GM19468 (cell line): ENCODE data around the gene CDKN2A.

Experiments
- ATAC-seq: cut with Tn5 transposase; IDR thresholded peaks from one replicate; pipeline ENCODE4 v1.9.1; 2021; ENCODE audit warnings: mild to moderate bottlenecking, moderate library complexity, moderate number of reproducible peaks; ENCODE audit not compliant: unreplicated experiment; ENCODE audit errors: extremely low read depth

CDKN2A gene

DNA sequence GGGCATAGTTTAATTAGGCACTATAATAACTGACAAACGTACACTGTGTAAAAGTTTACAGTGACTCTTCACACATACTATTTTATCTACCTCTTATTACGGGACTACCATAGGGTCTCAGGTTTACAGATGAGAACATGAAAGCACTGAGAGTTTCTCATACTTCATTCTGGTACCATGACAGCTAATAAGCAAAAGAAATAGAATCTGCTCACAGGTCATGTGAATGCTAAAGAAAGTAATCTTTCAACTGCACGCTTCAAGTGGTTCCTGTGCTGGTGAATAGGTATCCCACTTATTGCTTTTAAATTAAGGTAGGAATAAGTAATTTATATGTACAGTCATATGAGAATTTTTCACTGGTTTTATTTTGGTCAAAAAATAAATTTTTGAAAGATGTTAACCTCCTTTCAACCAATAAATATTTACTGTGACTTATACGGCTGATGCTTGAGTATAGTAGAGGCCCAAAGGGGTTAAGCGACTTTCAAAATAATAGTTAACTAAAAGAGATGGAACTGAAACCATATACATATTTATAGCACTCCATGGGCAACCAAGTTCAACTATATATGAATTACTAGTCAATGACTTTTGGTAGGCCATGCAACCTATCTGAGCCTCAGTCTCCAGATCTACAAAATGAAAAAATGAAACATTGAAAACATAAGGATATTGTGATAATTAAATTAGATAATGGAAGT lies 8.1 kb downstream of the CDKN2A start:
- peak; percentile 59 for ATAC-seq

DNA sequence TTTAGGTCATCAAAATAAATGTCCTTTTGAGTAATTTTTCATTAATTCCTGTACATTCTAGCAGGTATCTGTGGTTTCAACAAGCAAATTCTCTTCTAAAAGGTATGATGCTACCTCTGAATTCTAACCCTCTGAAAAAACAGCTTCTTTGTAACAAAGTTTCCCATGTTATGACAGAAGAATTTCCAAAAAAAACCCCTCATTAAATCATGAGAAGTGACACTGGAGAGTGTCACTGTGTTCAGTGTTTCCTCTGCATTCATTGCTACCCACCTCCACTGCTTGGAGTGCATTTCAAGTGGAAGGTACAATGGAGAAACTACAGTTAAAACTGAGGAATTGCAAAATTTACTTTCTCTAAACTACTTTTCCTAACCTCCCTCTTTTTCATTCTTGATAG lies 10.1 kb downstream of the CDKN2A start:
- no peak for ATAC-seq

DNA sequence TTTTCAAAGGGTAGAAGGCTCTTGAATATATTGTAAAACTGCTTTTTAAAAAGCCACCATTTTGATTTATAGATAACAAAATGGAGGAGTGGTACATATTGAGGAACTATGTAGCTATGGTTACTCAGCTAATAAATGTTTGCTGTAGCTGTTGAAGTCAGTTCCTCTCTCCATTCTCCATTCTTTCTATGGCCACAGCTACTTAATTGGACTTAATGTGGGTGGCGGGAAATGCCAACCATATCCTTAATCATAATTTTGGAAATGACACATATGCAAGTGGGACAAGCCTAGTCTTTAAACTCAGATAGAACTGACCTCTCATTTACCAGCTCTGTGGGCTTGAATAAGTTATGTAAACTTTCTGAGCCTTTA lies 10.6 kb downstream of the CDKN2A start:
- ATAC-seq: no peak

DNA sequence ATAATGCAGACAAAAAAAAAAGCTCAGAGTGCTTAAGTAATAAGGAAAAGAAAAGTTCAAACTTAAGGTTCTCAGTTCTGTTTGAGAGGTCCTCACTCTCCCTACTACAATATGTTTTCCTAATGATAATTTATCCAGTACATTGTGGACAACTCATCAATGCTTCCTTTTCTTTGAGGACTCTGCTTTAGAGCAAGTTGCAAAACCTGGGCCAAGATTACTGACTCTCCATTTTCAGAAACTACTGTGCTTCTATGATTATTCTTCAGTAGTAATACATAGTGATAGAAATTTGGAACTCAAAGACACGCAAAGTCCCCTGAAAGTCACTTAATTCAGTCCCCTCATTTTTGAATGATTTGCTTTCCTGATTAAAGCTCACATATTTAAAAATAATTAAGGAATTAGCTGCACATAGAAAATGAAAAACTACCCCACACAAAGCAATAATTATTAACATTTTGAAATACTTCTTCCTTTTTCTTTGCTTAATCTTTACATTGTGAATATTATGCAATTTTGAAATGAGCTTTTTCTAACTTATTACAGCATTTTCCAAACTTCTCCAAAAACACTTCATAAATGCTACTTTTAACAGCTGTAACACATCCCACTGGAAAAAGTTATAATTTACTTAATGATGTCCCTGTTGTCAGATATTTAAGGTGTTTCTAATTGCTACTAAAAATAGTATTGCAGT lies 11.2 kb downstream of the CDKN2A start:
- ATAC-seq: no peak

DNA sequence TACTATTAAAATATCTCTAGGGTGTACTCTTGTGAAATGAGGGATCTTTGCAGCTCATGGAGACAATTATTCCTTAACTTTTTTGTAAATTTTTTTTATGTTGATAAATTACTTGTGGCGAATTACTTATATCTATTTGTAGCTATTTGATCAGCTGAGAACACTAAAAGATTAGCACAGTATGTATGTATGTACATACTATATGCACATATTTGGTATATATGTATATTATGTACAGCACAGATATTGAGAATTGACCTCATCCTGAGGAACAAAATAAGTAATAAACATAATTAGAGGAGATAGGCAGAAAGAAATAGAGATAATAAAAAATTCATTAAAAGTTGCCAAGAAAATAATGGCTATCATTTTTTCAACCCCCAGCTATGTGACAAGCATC lies 11.8 kb downstream of the CDKN2A start:
- ATAC-seq: no peak

DNA sequence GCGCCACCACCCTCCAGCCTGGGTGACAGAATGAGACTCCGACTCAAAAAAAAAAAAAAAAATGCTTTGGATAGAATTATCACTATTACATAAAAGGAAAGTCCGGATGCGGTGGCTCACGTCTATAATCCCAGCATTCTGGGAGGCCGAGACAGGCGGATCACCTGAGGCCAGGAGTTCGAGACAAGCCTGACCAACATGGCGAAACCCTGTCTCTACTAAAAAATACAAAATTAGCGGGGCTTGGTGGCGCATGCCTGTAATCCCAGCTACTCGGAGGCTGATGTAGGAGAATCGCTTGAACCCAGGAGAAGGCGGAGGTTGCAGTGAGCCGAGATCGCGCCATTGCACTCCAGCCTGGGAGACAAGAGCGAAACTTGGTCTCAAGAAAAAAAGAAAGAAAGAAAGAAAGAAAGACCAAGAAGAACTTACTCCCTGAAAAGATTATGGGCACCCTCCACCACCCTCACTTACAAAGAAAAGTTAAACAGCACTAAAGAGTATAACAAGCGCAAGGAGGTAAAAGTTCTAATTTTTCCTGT lies 17.8 kb downstream of the CDKN2A start:
- no peak for ATAC-seq

DNA sequence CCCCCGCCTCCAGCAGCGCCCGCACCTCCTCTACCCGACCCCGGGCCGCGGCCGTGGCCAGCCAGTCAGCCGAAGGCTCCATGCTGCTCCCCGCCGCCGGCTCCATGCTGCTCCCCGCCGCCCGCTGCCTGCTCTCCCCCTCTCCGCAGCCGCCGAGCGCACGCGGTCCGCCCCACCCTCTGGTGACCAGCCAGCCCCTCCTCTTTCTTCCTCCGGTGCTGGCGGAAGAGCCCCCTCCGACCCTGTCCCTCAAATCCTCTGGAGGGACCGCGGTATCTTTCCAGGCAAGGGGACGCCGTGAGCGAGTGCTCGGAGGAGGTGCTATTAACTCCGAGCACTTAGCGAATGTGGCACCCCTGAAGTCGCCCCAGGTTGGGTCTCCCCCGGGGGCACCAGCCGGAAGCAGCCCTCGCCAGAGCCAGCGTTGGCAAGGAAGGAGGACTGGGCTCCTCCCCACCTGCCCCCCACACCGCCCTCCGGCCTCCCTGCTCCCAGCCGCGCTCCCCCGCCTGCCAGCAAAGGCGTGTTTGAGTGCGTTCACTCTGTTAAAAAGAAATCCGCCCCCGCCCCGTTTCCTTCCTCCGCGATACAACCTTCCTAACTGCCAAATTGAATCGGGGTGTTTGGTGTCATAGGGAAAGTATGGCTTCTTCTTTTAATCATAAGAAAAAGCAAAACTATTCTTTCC lies 19.3 kb downstream of the CDKN2A start:
- peak; percentile 34 for ATAC-seq

DNA sequence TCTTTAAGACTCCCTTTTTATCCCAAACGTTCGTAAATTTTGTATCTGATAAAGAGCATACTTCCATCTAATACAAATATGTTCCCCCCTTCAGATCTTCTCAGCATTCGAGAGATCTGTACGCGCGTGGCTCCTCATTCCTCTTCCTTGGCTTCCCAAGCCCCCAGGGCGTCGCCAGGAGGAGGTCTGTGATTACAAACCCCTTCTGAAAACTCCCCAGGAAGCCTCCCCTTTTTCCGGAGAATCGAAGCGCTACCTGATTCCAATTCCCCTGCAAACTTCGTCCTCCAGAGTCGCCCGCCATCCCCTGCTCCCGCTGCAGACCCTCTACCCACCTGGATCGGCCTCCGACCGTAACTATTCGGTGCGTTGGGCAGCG lies 19.9 kb downstream of the CDKN2A start:
- no peak for ATAC-seq

DNA sequence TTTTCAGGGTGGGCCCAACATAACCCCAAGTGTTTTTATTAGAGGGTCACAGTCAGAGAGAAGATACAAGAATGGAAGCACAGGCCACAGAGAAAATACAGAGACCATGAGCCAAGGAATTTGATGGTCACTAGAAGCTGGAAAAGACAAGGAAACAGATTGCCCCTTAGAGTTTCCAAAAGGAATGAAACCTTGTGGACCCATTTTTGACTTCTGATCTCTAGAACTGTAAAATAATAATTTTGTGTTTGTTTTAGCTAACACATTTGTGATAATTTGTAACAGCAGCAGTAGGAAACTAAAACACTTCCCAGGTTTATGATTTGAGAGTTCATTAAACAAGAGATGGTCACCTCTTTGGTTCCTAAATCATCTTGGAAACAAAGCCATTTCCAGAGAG lies 21.8 kb downstream of the CDKN2A start:
- ATAC-seq: no peak

DNA sequence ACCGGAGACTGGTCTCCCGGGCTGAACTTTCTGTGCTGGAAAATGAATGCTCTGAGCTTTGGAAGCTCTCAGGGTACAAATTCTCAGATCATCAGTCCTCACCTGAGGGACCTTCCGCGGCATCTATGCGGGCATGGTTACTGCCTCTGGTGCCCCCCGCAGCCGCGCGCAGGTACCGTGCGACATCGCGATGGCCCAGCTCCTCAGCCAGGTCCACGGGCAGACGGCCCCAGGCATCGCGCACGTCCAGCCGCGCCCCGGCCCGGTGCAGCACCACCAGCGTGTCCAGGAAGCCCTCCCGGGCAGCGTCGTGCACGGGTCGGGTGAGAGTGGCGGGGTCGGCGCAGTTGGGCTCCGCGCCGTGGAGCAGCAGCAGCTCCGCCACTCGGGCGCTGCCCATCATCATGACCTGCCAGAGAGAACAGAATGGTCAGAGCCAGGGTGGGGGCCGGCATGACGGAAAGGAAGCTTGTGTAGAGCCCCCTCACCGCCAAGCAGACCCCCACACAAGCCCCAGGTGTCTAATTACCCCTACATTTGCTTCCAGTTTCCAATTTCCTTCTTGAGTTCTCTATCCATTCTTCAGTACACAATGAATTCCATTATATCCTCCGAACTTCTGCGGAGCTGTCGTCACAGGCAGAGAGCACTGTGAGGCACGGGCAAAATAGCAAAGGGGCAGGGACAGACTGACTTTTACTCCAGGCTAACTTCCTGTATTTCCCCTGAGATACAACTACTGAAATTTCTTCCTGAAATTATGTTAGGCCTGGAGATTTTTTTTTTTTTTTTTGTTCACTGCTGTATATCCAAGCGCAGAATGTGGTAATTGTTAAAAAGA lies 23.2 kb downstream of the CDKN2A start:
- ATAC-seq: no peak

DNA sequence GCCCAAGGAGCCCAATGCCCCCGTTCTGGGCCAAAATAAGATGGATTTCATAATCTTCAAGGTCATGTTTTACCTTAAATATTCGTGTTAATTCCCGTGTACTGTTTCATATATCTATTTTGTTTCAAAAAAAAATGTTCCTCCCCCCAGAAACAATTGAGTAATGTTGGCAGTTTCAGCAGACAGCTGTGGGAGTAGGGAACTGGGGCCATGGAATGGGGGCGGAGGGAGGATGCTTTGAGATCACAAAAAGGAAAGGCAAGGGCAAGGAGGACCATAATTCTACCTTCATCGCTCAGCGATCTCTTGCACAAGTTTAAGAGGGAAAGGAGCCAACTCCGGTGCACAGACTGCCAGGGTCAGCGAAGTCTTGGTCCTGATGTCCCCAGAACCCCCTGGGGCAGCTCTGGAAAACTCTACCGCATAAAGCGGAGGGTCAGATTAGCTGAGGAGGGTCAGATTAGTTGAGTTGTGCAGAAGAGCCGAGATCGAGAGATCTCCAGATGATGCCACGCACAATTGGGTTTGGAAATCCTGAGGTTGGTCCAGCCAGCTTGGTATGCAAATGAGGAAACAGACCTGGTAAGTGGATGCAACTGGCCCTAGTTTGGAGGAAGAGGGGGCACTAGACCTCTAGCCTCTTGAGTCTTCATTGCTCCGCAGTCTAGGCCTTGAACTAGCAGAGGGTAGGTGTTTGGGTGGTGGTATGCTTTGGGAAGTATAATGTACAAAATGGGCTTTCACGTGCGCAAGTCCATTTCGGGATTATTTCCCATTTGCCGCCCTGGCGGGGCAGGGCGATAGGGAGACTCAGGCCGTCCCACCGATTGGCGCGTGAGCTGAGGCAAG lies 24.0 kb downstream of the CDKN2A start:
- no peak for ATAC-seq

DNA sequence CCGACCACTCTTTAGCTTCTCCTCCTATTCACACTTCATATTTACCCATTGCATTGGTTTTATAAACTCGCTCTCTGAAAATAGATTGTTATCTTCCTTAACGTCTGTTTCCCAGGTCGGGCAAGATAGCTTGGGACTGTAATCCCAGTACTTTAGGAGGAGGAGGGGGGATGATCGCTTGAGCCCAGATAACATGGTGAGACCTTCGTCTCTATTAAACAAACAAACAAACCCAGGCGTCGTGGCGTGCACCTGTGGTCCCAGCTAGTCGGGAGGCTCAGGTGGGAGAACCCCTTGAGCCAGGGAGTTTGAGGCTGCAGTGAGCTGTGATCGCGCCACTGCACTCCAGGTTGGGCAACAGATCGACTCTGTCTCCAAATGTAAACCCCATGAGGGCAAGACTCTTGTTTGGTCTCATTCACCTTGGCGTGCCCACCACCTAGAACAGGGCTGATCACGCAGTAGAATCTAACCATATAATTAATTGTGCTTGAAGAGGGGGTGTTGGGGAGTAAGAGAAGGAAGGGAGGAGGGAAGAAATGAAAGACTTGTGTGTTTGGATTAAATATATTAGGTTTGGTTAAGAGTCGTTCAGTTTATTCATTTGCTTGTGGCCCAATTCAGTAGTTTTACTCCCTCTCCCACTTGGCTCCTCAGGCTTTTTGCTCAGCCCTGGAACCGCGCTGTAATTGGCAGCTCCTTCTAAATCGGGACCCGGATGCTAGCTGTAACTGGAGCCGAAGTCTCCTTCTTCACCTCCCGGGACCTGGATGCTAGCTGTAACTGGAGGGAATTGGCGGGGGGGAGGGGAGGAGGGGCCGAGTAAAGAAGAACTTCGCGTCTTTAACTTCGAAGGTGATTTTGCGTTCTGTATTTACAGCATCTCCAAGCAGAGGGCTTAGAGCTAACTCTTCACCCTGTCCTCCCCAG lies 24.9 kb downstream of the CDKN2A start:
- no peak for ATAC-seq

DNA sequence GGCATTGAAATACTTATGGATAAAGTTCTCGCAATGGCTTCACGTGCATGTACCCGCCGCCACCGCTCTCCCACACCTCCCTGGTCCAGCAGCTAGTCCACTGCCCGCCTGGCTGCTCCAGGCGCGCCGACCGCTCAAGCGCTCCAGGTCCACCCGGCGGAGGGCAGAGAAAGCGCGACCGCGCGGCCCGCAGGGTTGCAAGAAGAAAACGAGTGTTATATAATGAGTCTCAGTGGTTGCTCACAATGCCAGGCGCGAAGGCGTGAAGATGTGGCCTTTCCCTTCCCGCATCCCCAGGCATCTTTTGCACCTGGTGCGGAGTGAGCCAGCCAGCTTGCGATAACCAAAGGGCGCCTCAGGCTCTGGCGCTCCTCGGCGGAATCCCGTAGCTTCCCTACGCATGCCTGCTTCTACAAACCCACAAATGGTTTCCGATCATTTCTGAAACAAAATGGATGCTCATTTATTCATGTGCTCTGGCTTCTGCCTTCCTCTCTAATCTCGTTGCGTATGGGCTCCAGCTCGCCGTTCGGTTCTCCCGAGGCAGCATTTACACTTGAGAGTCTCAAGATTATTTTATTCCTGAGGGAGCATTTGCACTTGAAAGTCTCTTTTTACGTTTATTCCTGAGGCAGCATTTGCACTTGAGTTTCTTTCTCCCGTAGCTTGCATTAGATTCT lies 25.7 kb downstream of the CDKN2A start:
- no peak for ATAC-seq

DNA sequence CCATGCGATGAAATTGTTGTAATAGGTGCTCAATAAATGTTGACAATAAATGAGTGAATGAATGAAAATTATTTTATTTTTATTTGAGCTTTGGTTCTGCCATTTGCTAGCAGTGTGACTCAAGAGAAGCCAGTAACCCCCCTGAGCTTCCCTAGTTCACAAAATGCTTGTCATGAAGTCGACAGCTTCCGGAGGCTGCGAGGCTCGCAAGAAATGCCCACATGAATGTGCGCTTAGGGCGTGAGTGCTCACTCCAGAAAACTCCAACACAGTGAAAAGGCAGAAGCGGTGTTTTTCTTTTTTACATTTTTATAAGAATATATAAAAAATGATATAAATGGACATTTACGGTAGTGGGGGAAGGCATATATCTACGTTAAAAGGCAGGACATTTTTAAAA lies 26.5 kb downstream of the CDKN2A start:
- ATAC-seq: no peak

DNA sequence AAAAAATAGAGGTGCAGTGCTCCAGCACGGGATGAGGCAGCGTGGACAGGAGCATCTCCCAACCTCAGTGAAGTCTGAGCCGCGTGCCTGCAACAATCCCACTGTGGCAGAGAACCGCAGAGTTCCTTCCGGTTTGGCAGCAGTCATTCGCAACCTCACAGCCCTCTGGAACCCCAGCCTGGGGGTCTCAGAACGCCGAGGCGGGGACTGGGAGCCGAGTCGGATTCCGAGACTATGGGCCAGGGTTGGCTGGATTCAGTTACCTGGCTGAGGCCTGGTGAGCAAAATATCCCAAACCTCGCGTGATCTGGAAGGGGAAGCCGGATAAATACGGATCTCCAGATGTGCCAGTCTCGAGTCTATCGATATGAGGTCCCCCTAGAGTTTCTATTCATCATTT lies 27.0 kb downstream of the CDKN2A start:
- ATAC-seq: no peak

DNA sequence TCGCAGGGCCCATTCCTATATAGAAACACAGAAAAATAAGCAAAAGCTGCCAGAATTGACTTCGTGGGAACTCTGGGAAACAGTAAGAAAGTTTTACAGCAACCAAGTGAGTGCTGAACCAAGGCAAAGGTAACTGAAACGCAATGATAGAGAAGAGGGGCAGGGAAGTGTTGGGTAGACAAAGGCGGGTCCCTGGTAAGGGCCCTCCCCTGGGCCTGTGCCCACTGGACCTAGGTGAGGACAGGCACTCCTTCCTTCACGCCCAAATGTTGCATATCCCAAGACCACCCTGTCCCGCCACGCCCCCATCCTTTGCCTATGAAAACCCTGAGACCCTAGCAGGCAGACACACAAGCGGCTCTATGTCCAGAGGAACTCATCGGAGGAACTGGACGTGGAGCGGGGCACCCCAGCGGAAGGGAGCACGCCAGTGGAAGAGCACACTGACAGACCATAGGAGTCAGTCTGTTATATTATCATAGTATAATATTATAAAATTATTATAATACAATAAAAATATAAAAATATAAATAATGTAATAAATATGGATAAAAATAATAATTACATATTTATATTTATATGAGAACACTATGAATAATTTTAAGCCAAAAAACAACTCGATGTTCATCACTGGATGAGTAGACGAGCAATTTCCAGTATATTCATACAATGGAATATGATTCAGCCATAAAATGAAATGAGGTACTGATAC lies 27.9 kb downstream of the CDKN2A start:
- no peak for ATAC-seq

DNA sequence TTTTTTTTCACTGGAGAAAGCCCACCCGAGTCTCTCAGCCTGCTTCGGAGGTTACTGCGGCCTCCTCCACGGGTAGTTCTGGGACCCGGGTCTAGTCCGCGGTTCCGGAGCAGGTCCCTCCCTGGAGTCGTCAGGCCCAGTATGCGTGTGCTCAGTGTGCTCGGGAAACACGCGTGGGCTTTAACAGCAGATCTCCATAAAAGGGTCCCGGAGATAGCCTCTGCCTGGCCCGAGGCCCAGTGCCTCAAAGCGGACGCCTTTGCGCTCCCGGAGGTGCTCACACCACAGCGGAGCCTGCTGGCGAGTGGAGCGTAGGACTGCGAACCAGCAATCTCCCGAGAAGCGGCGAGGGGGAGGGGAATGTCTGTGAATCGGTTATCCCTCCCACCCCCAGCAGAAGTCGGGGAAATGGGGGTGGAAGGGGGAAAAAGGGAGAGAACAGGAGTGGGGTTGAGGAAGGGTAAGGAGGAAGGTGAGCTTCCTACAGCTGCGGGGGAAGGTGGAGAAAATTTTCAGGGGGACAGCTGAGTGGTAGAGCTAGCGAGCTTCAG lies 28.7 kb downstream of the CDKN2A start:
- peak; percentile 49 for ATAC-seq
